ENCODE results near the gene C1QL3.

Gene C1QL3

DNA sequence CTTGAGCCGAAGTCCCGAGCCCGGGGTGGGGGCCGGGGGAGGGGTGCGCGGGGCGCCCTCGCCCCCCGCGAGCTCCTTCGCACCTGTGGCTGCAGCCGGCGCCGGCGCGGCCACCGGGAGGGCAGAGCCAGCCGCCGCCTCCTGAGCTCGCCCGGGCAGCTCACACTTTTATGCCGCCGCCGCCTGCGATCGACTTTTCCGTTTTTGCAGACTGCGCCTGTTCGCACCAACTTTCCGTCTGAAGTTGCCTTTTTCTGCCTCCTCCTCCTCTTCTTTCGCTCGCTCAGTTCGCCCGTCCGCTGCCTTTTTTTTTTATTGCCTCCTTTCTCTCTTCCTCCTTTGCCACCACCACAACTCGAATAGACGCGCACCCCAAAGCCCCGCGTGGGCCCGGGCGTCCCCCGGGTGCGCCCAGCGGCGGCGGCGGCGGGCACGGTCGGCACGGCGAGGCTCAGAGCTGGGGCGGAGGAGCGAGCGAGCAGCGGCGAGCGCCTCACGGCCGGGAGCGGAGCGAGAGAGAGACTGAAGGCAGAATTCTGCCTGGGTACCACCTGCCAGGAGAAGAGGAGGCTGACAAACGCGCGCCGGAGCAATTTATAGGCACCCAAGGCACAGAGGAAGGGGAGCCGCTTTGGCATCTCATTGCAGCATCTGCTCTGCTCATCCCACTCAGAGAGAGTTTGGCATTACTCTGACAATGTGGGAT is at the start of gene C1QL3:
TSS of gene C1QL3 (minus strand) at position 569 of the 706 bp plus-strand sequence. CDS start 814 bp downstream, outside the sequence.
- no peak for DNase-seq (ENCODE audit: low read depth)

- DNase-seq (ENCODE audit: low read depth) = no peak
These were observed 49.1 kb upstream of the C1QL3 start for GRCh38 chr10:16570731-16571130.

- DNase-seq (ENCODE audit: low read depth) = no peak
These were observed 44.6 kb upstream of the C1QL3 start for GRCh38 chr10:16566202-16566805.

DNA sequence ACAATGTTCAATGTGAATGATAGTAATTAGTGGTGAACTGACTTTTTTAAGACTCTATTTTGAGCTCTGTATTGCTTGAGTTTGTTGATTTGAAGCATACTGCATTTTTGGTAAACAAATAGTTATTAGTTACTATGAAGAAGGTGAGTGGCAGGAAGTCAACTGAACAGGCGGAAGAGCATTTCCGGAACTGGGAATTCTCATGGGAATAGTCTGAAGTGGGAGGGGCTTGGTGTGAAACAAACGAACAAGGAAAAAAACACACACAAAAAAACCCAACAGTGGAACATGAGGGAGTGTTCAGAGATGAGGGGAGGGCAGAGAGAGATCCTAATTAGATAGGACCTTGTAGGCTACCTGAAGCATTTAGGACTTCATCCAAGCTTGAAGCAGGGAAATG is 43.9 kb upstream of the C1QL3 start:
- DNase-seq (ENCODE audit: low read depth) = no peak

- no peak for DNase-seq (ENCODE audit: low read depth)
These were observed 41.2 kb upstream of the C1QL3 start for GRCh38 chr10:16562891-16563290.

DNA sequence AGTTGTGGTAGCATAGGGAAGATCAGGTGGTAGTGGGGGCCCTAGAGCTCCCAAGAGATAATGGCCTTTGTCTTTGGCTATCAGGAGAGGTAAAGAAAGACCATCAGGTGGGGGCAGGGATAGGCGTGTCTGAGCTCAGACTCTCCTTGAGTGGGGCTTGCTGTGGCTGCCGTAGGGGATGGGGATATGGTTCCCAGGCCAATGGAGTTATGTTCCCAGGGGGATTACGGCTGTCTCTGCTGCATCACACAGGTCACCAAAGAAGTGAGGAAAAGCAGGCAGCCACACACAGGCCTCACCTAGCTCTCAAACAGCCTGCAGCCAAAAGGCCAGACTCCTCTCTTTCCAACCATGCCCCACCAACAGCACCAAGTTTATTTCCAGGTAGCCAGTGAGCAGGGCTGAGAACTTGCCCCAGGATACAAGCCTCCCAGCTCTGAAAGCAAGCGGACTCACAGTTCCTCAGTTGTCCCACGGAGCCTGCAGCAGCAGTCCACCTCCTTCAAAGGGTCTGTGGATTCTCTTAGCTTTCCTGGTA is 37.6 kb upstream of the C1QL3 start:
- DNase-seq (ENCODE audit: low read depth) = no peak

DNA sequence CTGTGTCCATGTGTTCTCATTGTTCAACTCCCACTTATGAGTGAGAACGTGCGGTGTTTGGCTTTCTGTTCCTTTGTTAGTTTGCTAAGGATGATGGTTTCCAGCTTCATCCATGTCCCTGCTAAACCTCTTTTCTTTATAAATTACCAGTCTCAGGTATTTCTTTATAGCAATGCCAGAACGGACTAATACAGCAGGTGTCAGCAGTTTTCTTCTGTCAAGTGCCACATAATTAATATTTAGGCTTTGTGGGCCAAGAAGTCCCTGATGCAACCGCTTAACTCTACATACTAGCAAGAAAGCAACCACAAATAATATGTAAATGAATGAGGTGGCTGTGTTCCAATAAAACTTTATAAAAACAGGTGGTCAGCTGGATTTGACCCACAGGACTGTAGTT is 26.3 kb upstream of the C1QL3 start:
- DNase-seq (ENCODE audit: low read depth) = no peak

DNA sequence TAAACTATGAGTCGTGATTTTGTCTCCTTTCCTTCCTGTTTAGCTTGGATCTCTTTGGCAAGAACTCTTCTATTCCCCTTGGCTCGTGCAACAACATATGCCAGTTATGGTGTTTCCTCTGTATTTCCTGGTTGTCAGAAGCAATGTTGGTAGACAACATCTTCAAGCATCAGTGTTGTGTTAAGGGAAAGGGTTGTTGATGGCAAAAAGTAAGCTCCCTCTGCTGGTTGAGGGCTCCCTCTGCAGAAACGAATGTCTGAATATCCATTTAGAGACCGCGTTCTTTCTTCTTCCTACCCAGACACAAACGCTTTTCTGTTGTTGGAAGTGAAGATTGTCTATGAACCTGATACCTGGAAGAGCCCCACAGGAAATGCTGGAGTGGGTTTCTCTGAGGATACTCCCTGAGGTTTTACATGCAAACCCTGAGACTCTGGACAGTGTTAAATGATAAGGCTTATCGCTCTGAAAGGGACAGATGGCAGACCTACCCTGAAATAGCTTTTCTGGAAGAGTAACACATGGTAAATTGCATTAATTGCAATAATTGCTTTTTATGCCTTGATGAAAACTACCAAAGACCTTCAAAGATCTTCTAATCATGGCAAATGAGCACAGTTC is 23.5 kb upstream of the C1QL3 start:
- DNase-seq (ENCODE audit: low read depth) = no peak

- DNase-seq (ENCODE audit: low read depth) = no peak
These were observed 22.9 kb upstream of the C1QL3 start for GRCh38 chr10:16544591-16544990.

GRCh38 chr10:16544099-16544498 is 22.4 kb upstream of the C1QL3 start:
- DNase-seq (ENCODE audit: low read depth) = no peak

- no peak for DNase-seq (ENCODE audit: low read depth)
These were observed 14.5 kb upstream of the C1QL3 start for GRCh38 chr10:16536155-16536554.

GRCh38 chr10:16529853-16530252 is 8.2 kb upstream of the C1QL3 start:
- DNase-seq (ENCODE audit: low read depth) = no peak

GRCh38 chr10:16527452-16527851 is 5.8 kb upstream of the C1QL3 start:
- no peak for DNase-seq (ENCODE audit: low read depth)

DNA sequence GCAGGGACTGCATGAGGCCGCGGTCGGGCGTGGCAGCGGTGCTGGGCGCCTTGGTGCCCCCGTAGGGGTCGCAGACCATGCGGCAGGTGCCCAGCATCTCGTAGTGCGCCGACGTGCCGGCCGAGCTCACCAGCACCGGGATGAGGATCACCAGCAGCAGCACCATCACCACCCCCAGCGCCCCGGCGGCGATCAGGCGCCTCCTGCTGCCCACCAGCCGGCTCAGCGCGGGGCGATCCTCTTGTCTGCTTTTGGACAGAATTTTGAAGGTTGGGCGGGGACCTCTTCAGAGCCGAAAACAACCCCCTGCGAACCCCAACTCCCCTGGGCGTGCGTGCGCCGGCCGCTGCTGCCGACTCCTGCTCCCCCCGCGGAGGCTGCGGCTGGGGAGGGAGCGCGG is 779 bp downstream of the C1QL3 start:
- DNase-seq (ENCODE audit: low read depth) = no peak

DNA sequence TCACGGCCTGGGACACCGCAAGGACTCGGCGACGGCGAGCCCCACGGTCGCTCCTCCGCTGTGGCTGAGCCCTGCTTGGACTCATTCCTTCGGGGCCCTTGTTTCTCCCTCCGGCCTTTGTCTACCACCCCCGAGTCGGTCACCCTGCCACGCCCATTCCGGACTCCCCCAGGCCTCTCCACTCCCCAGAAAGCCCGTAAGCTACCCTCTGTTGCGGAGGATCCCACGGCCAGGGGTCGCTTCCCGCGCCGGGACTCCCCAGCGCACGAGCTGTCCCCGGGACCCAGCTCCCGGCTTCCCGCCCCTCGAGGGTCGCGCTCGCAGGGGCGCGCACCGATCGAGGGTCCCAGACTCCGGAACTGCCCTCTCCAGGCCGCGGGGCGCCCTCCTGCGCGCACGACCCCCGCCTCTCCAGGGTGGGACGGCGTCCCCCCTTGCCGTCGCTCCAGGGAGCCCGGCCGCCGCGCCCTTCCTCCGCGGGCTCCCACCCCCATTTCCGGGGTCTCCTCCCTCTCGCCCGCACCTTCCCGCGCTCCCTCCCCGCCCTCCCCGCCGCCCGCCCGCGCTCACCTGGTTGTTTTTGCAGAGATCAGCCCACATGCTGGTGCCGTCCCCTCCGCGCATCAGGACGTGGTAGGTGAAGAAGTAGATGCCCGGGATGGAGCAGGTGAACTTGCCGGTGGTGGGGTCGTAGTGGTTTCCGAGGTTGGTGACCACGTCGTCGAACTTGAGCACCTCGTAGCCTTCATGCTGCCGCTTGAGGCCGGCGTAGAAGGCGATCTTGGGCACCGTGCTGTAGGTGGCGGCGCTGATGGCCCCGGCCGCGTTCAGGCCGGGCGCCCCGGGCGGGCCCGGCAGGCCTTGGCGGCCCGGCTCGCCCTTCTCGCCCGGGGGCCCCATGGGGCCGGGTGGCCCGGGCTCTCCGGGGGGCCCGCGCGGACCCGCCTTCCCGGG is 1.5 kb downstream of the C1QL3 start:
- no peak for DNase-seq (ENCODE audit: low read depth)

DNA sequence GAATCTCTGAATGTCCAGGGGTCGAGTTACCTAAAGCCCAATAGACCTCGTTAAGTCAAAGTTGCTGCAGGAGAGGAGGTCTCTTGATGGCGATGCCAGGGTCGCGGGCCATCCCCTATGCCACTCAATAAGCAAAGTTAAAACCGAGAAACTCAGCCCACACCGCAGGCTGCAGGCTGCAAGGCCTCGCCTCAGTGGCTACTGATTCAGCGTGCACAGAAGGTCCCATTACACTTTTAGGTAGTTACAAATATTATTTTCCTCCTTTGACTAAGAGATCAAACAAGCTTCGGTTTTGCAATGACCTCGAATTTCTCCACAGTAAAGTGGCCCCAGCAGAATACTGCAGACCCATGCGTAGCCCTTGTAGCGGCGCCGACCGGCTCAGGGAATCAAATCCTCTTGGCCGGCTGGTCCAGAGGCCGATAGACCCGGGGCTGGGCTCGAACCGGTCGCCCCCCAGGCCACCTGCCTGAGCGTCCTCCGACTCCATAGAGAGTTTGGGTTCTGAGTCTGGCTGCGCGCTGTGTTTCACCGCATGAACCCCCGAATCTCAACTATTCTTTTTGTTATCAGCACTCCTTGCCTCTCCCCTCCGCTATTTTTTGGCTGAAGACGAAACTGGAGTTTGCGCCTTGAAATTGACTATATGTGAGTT is 2.3 kb downstream of the C1QL3 start:
- no peak for DNase-seq (ENCODE audit: low read depth)

DNA sequence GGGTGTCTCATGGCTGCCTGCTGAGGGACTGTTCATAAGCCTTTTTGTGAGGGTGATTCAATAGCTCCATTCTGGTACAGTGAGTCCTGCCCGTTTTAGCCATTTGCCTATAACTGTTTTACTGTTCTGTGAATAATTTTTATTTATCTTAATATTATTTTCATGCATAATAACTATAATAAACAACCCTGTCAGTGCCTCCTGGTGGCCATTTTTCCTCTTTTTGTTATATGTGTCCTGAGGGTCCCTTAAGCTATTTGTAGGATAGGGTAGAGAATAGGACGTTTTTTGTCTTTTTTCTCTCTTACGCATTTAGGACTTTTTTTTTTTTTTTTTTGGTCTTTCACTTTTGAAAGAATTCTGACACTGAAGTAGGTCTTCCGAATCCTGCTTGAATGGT is 2.9 kb downstream of the C1QL3 start:
- DNase-seq (ENCODE audit: low read depth) = no peak

DNA sequence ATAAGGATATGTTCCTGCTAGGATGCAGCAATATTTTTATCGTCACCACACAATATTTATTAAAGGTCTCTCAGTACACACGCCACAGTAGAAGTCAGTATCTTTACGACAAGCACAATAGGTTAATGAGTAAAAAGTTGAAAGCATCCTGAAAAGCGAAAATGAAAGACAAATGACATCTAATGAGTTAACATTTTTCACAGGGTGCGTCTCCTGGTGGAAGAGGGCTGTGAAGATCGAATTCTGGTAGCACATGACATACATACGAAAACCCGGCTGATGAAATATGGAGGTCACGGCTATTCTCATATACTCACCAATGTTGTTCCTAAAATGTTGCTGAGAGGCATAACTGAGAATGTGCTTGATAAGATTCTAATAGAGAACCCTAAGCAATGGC is 10.8 kb downstream of the C1QL3 start:
- DNase-seq (ENCODE audit: low read depth) = no peak

DNA sequence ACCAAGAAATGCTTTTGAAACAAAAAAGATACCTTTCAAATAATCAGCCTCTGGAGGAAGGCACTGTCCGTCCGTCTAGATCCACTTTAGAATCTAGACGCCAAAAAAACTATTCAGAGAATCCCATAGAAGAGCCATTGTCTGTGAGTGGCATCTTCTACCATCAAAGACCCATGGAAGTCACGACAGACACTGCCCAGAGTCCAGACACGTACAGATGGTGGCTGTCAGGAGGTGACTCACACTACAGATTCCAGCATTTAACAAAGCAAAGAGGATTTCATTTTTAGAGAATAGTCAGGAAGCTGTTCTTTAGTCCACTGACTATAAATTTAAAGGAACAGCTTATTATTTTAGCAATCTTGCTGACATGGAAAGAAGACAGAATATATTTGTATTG is 11.7 kb downstream of the C1QL3 start:
- no peak for DNase-seq (ENCODE audit: low read depth)

GRCh38 chr10:16505161-16505560 is 16.5 kb downstream of the C1QL3 start:
- no peak for DNase-seq (ENCODE audit: low read depth)

DNA sequence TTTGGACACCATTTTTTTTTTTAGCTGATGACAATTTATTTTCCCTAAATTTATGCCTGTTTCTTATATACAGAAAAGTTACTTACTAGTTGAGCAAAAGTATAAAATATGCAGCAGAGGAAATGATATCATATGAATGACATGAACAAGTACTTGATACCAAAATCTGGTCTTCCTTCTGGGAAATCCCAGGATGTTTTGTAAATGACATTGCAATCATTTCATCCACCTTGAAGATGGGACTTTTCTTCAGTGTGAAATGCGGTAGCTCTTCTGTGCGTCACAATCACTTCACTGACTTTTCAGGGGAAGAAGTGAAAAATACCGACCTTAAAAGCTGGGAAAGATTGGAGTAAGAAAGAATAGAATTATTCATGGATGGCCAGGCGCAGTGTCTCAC is 23.8 kb downstream of the C1QL3 start:
- no peak for DNase-seq (ENCODE audit: low read depth)
